HUES64 (cell line): ENCODE data around the gene TREM2.

Source experiments
- H3K27ac ChIP-seq: 2 replicates; pipeline ENCODE4 v1.7.0; 2013; ENCODE audit warnings: low read depth, low read length, inconsistent platforms
- H3K27me3 ChIP-seq: 2 replicates; pipeline ENCODE4 v1.6.1; 2013; ENCODE audit warnings: mild to moderate bottlenecking, low read length; ENCODE audit not compliant: insufficient read depth
- H3K36me3 ChIP-seq: 2 replicates; pipeline ENCODE4 v1.6.1; 2013; ENCODE audit warnings: mild to moderate bottlenecking, low read length; ENCODE audit not compliant: insufficient read depth
- H3K4me1 ChIP-seq: 2 replicates; pipeline ENCODE4 v1.6.1; 2013; ENCODE audit warnings: mild to moderate bottlenecking, low read length, moderate library complexity; ENCODE audit not compliant: insufficient read depth
- H3K4me3 ChIP-seq: 2 replicates; pipeline ENCODE4 v1.5.1; 2013; ENCODE audit warnings: mild to moderate bottlenecking, low read length, moderate library complexity
- H3K9ac ChIP-seq: 2 replicates; pipeline ENCODE4 v1.6.1; 2013; ENCODE audit warnings: mild to moderate bottlenecking, low read depth, low read length
- H3K9me3 ChIP-seq: 2 replicates; pipeline ENCODE4 v1.6.1; 2013; ENCODE audit warnings: low read depth, low read length; ENCODE audit not compliant: insufficient read depth
- WGBS: fragments of 150-250, 120-280 bp; methylation state at CpG from one replicate; pipeline ENCODE4 v1.1.7; 2013; ENCODE audit warnings: missing lambda C conversion rate; 5-methylcytosine and 5-hydroxymethylcytosine counted together

The TREM2 gene

DNA sequence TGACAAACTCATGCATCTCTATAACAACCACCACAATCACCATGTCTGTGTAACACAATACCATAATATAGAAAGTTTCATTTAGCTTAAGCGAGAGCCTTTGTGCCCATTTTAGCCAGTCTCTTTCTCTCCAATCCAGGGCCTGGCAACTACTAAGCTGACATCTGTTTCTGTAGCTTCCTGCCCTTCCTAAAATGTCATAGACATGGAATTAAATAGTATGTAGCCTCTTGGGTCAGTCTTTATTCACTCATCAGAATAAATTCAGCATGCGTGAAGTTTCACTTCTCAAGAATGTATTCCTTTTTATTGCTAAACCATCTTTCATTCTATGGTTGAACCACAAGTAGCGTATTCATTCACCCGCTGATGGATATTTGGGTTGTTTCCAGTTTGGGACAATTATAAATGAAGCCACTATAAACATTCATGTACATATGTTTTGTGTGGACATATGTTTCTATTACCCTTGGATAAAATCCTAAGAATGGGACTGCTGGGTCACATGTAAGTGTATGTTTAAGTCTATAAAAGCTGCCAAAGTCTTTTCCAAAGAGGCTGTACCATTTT is 1.7 kb upstream of the TREM2 start:
- no peak overlapping the region for H3K9ac ChIP-seq
- no peaks in the 10 kb centered on the region for H3K9me3 ChIP-seq
- H3K27ac ChIP-seq: no peak overlapping the region
- no peaks in the 10 kb centered on the region for H3K36me3 ChIP-seq
- 100% methylated on average over 3 of the region's 4 CpGs for WGBS
- H3K27me3 ChIP-seq: no peaks in the 10 kb centered on the region
- H3K4me1 ChIP-seq: no peaks in the 10 kb centered on the region
- H3K4me3 ChIP-seq: no peak overlapping the region

DNA sequence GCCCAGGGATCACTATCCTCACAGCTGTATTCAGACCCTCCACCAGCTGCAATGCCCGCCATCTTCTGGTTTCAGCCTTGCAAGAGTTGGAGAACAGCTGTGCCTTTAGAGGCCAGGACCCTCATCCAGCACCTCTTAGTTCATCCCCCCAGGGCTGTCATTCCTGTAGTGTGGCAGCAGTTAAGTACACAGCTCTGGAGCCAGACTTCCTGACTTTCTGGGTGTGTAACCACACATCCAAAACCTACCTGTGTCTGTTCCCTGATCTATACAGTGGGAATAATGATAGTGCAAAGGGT is 452 bp upstream of the TREM2 start:
- no peak overlapping the region for H3K9ac ChIP-seq
- WGBS: 93% methylated on average over 1 of the region's 1 CpG
- no peaks in the 10 kb centered on the region for H3K36me3 ChIP-seq
- no peak overlapping the region for H3K4me3 ChIP-seq
- H3K27me3 ChIP-seq: no peaks in the 10 kb centered on the region
- H3K9me3 ChIP-seq: no peaks in the 10 kb centered on the region
- no peaks in the 10 kb centered on the region for H3K4me1 ChIP-seq
- no peak overlapping the region for H3K27ac ChIP-seq

DNA sequence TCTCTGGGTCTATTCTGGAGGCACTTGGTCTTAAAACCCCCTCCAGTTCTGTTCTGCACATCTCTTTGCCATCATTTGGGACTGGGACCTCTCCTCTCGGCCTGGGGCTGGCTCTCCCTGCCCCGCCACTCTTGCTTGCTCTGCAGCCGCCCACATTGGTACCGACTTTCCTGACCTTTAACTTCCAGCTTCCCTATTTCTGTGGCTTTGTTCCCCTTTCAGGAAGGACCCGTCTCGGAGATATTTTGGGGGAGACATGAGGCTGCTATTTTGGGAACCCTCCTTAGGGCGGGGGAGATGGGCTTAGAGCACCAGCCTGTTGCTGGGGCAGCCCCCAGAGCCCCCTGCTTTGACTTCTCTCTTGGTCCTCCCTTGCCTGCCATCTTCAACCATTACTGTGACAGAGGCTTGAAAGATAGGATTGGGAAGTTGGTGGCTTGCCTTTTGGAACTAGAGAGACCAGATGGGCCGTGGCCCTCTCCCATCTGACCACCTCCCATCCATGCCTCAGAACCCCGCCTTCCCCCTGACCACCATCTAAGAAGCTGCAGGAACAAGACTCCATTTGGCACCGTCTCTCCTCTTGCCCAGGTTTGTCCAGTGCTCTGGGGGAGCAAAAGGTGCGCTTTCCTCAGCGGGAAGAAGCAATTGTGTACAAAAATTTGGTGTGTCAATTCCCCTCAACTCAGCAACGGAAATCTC is 914 bp downstream of the TREM2 start:
- no peaks in the 10 kb centered on the region for H3K27me3 ChIP-seq

DNA sequence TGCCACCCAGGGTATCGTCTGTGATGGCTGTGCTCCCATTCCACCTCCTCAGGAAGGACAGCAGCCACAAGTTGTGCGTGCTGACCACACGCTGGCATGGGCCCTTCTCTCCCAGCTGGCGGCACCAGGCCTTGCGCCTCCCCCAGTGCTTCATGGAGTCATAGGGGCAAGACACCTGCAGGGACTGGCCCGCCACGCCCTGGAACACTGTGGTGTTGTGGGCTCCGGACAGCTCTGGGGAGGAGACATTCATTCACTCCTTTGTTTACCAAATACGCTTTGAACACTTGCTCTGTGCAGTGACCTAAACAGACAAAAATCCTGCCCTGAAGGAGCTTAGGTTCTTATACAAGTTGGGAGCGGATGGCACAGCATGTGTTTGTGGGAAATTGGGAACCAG is 1.5 kb downstream of the TREM2 start:
- Histone ChIP-seq H3K9ac (no peak overlapping the region), H3K4me3 (no peak overlapping the region), H3K36me3 (no peaks in the 10 kb centered on the region), H3K4me1 (no peaks in the 10 kb centered on the region), H3K9me3 (no peaks in the 10 kb centered on the region), H3K27ac (no peak overlapping the region), H3K27me3 (no peaks in the 10 kb centered on the region)
- WGBS: 92% methylated on average over 10 of the region's 10 CpGs

More for the DNA sequence above, 914 bp downstream of the TREM2 start:
- H3K9me3 ChIP-seq: no peaks in the 10 kb centered on the region
- no peak overlapping the region for H3K4me3 ChIP-seq
- WGBS: 95% methylated on average over 13 of the region's 13 CpGs
- no peaks in the 10 kb centered on the region for H3K4me1 ChIP-seq
- no peak overlapping the region for H3K9ac ChIP-seq
- H3K27ac ChIP-seq: no peak overlapping the region
- no peaks in the 10 kb centered on the region for H3K36me3 ChIP-seq

DNA sequence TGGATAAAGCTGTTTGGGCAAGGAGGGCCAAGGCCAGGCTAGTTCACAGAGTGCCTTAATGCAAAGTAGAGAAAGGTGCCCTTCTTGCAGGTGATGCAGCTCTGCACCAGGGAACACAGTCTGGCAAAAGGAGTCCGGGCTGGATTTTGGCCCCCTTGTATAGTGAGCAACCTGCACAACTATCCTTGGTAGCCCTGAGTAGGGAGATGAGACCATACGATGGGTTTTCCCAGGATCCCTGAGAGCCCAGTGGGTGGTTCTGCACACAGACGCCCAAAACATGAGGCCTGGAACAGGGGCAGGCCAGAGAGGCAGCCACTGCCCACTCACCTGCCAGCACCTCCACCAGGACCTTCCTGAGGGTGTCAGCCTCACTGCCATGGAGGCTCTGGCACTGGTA is 2.0 kb downstream of the TREM2 start:
- H3K27me3 ChIP-seq: no peaks in the 10 kb centered on the region
- no peak overlapping the region for H3K9ac ChIP-seq
- H3K4me3 ChIP-seq: no peak overlapping the region
- no peaks in the 10 kb centered on the region for H3K9me3 ChIP-seq
- WGBS: 83% methylated on average over 3 of the region's 3 CpGs
- H3K36me3 ChIP-seq: no peaks in the 10 kb centered on the region
- H3K27ac ChIP-seq: no peak overlapping the region
- no peaks in the 10 kb centered on the region for H3K4me1 ChIP-seq

DNA sequence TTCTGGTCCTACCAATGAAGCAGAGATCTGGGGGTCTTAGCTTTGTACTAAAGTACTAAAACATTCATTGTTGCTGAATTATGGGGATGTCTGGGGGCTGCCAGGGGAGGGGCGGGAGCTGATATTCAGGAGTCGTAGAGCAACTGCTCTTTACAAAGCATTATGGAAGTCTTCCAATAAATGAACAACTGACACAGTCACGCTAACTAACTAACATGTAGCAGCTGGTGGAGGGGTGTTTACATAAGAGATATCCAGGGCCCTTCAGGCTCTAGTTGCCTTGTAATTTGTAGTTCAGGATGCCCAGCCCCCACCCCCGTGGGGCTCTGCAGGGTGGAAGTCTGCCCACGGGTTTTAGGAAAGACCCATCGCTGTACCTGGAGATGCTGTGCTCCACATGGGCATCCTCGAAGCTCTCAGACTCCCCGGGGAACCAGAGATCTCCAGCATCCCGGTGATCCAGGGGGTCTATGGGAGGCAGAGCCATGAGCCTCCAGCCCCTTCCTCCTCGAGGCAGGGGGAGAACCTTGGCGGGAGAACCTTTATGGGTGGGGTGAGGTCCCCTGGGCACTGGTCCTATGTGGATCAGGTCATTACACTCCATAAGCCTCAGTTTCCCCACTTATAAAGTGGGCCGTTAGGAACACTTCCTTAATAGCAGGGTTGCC is 3.4 kb downstream of the TREM2 start:
- Histone ChIP-seq H3K36me3 (no peaks in the 10 kb centered on the region), H3K4me1 (no peaks in the 10 kb centered on the region), H3K9ac (no peak overlapping the region), H3K27me3 (no peaks in the 10 kb centered on the region), H3K4me3 (no peak overlapping the region), H3K9me3 (no peaks in the 10 kb centered on the region), H3K27ac (no peak overlapping the region)
- WGBS: 93% methylated on average over 12 of the region's 12 CpGs

DNA sequence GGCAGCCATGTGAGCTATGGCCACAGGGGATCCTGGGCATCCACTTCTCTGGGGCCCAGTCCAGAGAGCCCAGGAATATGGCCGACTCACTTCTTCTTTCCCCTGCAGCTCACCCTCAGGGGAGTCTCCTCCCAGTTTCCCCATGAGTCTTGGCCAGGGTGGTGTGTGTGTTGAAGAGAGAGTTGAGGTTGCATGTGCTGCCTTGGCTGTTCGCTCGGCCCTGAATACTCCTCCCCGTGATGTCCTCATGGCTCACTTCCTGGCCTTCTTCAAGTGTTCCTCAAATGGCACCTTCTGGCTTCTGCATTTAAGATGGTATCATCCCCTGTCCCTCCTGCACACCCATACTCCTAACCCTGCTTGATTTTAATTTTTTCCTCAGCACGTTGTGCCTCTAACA is 5.6 kb downstream of the TREM2 start:
- 93% methylated on average over 5 of the region's 5 CpGs for WGBS
- H3K9ac ChIP-seq: no peak overlapping the region
- no peaks in the 10 kb centered on the region for H3K36me3 ChIP-seq
- H3K4me1 ChIP-seq: peaks cover 4% of the 10 kb centered on the region; the same call in 1 of the 2 replicates
- H3K27ac ChIP-seq: no peak overlapping the region
- no peak overlapping the region for H3K4me3 ChIP-seq
- no peaks in the 10 kb centered on the region for H3K9me3 ChIP-seq
- H3K27me3 ChIP-seq: no peaks in the 10 kb centered on the region

DNA sequence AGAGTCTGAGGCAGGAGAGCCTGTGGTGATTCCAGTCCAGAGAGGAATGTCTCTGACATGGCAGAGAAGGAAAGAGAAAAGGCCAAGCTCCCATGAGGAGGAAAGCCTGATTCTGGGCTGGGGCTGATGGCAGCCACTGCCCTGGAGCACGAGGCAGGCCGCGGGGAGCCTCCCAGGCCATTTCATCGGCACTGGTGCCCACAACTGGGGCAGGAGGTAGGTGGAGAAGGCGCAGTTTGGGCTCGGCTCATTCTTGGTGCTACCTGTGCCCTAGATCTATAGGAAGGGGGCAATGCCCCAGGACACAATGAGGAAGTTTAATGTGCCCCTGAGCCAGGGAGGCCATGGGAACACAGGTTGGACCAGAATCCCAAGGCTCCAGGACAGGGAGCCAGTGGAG is 6.1 kb downstream of the TREM2 start:
- Histone ChIP-seq H3K4me1 (peaks cover 4% of the 10 kb centered on the region; the same call in 1 of the 2 replicates), H3K36me3 (no peaks in the 10 kb centered on the region), H3K4me3 (no peak overlapping the region), H3K9ac (no peak overlapping the region), H3K27ac (no peak overlapping the region), H3K27me3 (no peaks in the 10 kb centered on the region), H3K9me3 (no peaks in the 10 kb centered on the region)
- whole genome bisulfite sequencing: 96% methylated on average over 6 of the region's 6 CpGs

DNA sequence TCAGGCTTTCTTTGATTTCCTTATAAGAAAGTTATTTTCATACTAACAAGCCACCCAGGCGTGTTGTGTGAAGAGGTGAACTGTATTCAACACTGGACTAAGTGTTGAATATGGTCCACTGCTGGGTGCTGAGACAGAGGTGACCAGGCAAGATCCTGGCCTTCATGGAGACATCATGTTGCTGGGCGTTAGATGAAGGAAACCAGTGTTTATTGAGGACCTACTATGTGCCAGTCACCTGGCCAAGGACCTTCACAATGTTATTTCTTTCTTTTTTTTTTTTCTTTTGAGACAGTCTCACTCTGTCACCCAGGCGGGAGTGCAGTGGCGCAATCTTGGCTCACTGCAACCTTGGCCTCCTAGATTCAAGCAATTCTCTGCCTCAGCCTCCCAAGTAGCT is 6.9 kb downstream of the TREM2 start:
- Histone ChIP-seq H3K27me3 (no peaks in the 10 kb centered on the region), H3K4me1 (peaks cover 4% of the 10 kb centered on the region; the same call in 1 of the 2 replicates), H3K9me3 (no peaks in the 10 kb centered on the region), H3K9ac (no peak overlapping the region), H3K27ac (no peak overlapping the region), H3K36me3 (no peaks in the 10 kb centered on the region), H3K4me3 (no peak overlapping the region)
- WGBS: 93% methylated on average over 4 of the region's 4 CpGs

DNA sequence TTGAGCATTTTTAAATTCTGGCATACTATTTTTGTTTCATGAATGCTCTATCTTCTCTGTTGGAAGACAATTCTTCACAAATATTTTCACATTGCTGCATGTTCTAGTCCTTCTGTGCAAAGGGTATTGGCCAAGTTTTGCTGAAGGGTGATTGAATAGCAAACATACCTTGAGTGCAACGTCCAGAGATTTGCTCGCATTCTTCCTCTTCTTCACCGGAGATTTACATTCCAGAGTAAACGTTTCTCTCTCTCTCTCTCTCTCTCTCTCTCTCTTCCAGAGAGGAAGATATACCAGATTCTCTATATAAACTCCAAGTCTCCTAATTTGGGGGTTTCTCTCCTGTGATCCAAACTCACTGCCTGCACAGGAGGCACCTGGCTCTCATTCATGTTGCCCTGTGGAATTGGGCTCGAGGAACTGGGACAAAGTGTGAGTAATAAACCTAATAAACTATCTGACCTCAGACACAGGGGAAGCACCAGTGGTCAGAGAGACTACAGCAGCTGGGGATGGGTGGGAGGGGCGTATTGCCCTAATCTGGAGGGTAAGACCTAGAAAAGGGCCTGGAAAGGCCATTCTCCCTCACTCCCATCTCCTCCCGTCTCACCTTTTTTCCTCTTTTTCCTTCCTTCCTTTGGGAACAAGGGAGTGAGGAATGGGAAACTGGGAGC is 7.6 kb downstream of the TREM2 start:
- H3K27ac ChIP-seq: no peak overlapping the region
- no peaks in the 10 kb centered on the region for H3K36me3 ChIP-seq
- no peaks in the 10 kb centered on the region for H3K27me3 ChIP-seq
- WGBS: 65% methylated on average over 4 of the region's 7 CpGs
- no peaks in the 10 kb centered on the region for H3K9me3 ChIP-seq
- H3K4me1 ChIP-seq: peaks cover 4% of the 10 kb centered on the region; the same call in 1 of the 2 replicates
- H3K9ac ChIP-seq: no peak overlapping the region
- H3K4me3 ChIP-seq: no peak overlapping the region

DNA sequence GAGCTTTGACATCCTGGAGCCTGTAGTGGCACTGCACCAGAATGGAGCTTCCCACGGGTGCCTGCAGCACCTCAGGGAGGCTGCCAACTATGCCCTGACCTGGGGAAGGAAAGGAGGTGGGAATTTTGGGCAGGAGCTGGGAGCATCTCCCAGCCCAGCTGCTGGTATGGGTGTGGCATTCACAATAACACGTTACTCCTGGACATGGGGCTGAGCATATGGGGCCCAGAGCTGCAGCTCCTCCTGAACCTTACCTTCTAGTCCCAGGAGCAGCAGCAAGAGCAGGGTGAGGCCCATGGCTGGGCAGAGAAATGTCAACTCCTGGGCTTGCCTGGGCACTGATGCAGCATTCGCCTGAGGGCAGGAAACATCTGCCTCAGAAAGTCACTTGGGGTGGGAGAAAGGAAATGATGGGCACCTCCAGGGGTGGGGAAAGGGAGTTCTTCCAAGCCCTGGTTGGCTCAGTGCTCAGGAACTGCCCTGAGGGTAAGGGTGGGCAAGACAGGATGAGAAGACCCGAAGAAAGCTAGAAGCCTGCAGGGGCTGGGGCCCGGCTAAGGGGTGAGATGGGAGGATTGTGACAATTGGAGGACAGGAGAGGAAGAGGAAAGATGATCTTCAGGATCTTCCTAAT is 8.8 kb downstream of the TREM2 start, which contains the start of gene TREML1:
TREML1 (minus strand) TSS at position 356 of the 634 bp plus-strand sequence; CDS start at position 297, 59 bp downstream.
- Histone ChIP-seq H3K9ac (no peak within 1 kb of the TSS), H3K36me3 (no peaks in the 10 kb centered on the region), H3K4me1 (peaks cover 4% of the 10 kb centered on the region; the same call in 1 of the 2 replicates), H3K27me3 (no peaks in the 10 kb centered on the region), H3K27ac (no peak within 1 kb of the TSS), H3K4me3 (no peak within 1 kb of the TSS), H3K9me3 (no peaks in the 10 kb centered on the region)
- WGBS: 87% methylated on average over 5 of the region's 5 CpGs
